Erythroblast (primary cell): ENCODE measurements around the gene MAP3K19.

Experiments
- DNase-seq, 2 experiments: peaks; one replicate each; lab custom pipeline; 2025; lab: John Stamatoyannopoulos, UW
- GATA1 ChIP-seq: IDR thresholded peaks from 2 replicates; pipeline ENCODE4 v1.6.1; 2011; ENCODE audit warnings: low read depth, mild to moderate bottlenecking, control low read depth, low read length, moderate library complexity
- POLR2A ChIP-seq: IDR thresholded peaks from 2 replicates; pipeline ENCODE4 v1.6.1; 2011; ENCODE audit warnings: mild to moderate bottlenecking, low read length

Gene MAP3K19

DNA sequence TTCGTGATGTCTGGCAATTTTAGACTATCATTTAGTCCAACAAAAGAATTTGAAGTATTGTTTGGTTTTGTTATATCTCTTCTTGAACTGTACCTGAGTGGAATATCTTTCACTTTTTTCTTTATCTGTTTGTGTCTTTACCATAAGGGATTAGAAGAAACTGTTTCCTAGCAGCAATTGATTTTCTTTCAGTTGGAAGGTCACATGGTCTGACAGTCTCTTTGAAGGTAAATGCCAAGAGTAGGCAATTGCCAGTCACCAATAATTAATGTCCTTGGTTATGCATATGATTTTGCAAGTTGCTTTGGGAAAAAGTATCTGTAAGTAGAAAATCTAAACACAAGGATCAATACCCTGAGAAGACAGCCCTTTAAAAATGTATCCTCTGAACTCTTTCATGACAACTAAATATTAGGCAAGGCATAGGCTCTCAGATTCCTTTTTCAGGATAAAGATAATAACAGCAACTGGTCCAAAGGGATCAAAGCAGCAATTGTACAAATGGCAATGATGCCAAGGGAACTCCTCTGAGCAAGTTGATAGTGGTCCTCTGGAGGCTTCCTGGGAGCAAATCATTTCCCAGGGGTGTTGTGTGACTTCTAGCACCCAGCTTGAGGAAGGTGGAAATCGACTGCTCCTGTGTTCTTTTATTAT, 17.6 kb downstream of the MAP3K19 start:
- no peak for TF ChIP-seq POLR2A
- no peak for DNase-seq

DNA sequence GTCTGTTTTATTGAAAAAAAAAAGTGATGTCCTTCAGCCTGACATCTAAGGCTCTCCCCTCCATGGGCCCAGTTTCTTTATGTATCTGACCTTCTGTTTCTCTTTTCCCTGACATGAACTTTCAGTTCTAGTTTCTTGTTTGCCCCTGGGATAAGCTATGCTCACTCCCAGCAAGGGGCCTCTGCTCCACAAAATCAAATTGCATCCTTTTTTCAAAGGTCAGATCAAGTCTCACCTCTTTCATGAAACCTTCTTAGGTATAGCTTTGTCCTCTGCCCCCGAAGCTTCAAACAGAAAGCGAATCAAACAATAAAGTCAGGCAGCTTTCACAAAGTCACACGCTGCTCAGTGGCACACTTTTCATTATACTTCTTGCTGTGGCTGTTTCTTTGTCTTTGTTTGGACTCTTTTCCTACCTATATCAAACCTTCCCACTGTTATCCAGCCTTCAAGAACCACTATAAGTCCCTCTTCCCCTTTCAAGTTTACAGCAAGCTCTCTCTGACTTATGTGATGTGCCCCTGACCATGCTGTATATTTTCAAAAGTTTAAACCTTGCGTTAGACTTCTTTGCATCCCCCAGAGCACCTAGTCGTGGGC, 23.3 kb downstream of the MAP3K19 start:
- TF ChIP-seq POLR2A (no peak), GATA1 (no peak)
- no peak for DNase-seq

DNA sequence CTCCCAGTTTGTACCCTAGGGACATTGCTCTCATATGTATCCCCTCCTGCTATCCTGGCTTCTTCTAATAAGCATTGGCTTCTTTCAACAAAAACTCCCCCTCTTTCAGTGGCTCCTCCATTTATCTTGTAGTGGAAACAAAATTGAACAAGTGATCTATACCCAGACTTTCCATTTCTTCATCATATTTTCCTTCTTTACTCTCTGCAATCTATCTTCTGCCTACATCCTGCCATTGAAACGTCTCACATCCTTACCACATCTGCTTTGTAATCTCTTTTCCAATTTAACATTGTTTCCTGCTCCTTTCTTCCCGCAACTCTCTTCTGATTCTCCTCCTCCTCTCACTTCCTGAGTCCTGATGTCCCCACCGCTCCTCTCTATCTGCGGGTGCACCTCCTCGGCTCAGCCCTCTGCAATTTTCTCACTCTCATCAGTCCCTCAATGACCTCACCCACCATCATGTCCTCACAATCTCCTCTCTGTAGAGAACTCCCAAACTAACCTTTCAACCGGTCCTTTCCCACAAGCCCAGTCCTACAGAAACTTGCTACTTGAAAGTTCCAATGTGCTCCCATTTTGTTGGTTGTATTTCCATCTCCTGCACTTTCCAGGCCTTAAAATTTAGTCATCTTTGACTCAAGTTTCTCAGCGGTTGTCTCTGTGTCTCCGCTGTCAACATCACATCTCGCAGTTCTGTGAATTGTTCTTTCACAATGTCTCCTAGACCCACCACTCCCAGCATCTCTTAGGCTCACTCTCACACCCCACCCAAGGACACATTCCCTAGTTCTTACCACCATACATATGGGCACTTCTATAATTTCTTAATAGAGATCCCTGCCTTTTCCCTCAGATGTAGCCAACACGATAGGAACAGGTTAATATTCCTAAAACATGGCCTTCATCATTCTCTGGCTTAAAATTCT, 24.0 kb downstream of the MAP3K19 start:
- DNase-seq = no peak
- TF ChIP-seq GATA1 = no peak
- no peak for TF ChIP-seq POLR2A

DNA sequence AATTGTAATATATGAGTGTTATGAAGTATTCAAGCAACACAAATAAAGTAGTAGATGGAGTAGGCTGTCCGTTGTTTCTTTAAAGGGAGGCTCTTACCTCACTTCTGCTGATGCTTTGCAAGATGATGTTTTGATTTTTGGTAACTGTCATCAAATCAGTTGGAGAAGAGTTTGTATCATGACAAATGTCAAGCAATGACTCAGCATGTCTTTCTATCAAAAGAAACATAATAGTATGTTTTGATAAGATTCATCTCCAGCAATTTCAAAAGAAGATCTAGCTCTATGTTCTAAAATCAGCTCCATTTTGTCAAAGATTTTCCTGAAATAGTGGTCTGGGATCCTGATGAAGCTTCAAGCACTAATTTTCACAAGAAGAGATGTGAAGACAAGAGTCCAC, 25.6 kb downstream of the MAP3K19 start:
- no peak for TF ChIP-seq POLR2A
- no peak for TF ChIP-seq GATA1
- no peak for DNase-seq

DNA sequence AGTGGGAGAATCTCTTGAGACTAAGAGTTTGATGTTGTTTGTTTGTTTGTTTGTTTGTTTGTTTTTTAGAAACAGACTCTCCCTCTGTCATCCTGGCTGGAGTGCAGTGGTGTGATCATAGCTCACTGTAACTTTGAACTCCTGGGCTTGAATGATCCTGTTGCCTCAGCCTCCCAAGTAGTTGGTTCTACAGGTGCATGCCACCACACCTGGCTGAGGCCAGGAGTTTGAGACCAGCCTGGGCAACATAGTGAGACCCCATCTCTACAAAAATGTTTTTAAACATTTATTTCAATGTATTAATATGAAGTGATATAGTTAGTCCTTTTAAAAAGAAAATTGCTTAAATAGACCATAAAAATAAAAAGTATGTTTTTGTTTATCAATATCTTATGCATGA, 35.6 kb downstream of the MAP3K19 start:
- TF ChIP-seq POLR2A (no peak), GATA1 (no peak)
- no peak for DNase-seq

DNA sequence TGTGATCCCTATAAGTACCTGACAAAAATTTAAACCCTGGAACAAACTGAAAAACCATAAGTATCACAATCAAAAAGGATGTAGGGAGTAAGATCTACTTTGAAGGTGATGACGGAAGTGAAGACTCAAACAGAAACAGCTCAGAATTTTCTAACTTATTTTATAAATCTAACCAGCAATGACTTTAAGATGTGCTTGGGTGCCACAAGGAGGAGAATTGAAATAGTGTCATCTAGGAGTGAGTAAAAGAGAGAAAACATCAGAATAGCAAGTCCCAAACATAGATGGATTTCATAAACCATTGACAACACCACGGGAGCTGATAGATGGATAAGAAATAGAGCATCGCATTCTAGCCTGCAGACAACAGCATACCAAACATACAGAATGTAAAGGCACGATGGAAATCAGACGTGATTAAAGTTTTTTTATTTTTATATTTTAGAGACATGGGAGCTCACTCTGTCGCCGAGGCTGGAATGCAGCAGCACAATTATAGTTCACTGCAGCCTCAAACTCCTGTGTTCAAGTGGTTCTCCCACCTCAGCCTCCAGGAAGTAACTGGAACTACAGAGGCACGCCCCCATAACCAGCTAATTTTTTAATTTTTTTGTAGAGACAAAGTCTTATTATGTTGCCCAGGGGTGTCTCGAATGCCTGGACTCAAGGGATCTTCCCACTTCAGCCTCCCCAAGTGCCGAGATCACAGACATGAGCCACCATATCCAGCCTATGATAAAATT, 36.9 kb downstream of the MAP3K19 start:
- DNase-seq = no peak
- no peak for TF ChIP-seq POLR2A
- TF ChIP-seq GATA1 = no peak

DNA sequence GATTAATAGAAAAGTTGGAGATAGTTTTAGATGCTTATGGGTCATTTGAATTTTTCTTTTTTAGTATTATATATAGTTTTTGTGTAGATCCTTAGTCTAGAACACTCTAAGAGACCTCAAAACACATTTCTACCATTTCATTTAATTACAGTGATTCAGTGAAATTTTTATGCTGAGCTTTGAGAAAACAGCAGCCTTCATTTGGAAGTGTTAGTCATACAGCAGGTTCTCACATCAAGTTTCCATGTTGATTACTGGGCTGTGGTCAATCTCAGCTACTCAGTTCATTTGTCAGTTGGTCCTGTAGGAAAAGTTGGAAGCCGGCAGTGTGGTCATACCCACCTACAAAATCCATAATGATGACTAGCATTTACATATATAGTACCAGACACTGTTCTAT, 37.9 kb downstream of the MAP3K19 start:
- TF ChIP-seq GATA1 (no peak), POLR2A (no peak)
- no peak for DNase-seq

DNA sequence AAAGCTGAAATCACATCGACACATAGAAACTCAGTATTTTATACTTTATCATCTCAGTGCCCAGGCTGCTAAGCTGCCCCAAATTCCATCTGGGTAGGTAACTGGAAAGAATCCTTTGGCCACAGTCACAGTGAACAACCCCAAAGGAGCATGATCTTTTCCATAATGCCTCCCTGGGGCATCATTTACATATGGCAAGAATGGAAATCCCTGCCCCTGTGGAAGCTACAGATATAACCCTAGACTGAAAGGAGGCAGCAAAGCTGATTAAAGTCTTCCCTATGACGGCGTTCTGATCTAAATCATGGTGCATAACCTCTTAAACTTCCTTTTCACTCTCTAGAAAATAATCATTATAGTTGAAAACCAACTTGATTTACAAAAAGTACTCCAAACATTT, 41.5 kb downstream of the MAP3K19 start:
- TF ChIP-seq POLR2A (no peak), GATA1 (no peak)
- DNase-seq = no peak

DNA sequence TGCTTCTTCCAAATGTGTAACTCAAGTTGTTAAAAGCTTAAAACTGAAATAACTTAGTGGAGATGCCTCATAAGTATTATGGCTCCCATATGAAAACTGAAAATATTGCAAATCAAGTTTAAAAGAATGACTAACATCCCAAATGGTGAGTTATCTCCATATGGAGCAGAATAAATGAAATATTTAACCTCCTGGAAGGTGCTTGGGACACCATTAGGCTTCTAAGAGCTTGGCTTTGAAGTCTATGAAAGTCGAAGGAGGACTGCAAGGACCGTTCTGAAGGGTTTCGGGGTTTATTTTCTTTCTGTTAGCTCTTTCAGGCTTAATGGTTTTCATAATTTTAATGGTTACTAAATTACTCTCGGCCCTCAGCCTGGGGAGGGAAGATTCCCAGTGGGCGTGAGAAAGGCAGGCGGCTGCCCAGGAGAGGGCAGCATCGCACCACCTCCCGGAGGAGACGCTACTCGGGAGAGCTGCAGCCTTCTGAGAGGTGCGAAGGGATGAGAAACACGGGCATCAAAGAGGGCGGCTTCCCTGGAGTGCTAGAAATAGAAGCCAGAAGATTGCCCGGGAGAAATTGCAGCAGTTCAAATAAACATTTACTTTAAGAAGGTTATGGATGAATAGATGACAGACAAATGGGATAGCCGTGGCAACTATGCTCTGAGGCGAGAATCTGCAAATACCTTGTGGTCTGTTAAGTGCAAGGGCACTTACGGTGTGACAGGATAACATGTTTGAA, 43.1 kb downstream of the MAP3K19 start:
- TF ChIP-seq GATA1 = no peak
- TF ChIP-seq POLR2A = no peak
- DNase-seq = peak; percentile 63 to 79

DNA sequence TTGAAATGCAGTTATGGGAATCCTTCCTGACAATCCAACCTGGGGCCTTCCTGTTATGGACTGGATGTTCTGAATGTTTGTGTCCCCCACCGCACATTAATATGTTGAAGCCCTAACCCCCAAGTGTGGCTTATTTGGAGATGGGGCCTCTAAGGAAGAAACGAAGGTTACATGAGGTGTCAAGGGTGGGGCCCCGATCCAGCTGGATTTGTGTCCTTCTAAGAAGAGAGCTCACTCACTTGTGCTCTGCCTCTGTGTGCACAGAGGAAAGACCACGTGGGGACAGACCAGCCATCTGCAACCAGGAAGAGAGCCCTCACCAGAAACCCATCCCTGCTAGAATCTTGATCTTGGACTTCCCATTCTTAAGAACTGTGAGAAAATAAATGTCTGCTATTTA, 44.4 kb downstream of the MAP3K19 start:
- DNase-seq = no peak
- TF ChIP-seq GATA1 (no peak), POLR2A (no peak)

DNA sequence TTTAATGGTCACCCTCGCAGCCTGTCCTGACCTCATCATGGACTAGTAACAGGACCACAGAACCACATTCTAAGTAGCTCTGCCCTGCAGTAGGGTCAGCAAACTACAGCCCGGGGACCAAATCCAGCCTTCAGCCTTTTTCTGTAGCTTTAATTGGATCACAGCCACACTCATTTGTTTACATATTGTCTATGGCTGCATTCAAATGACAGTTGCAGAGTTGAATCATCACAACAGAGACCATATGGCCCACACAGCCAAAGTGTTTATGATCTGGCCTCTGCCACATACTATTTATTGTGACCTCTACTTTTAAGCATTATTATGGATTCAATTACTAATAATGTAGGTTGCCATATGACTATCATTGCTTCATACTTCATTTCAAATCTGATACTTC, 47.7 kb downstream of the MAP3K19 start:
- DNase-seq = no peak
- TF ChIP-seq POLR2A (no peak), GATA1 (no peak)

DNA sequence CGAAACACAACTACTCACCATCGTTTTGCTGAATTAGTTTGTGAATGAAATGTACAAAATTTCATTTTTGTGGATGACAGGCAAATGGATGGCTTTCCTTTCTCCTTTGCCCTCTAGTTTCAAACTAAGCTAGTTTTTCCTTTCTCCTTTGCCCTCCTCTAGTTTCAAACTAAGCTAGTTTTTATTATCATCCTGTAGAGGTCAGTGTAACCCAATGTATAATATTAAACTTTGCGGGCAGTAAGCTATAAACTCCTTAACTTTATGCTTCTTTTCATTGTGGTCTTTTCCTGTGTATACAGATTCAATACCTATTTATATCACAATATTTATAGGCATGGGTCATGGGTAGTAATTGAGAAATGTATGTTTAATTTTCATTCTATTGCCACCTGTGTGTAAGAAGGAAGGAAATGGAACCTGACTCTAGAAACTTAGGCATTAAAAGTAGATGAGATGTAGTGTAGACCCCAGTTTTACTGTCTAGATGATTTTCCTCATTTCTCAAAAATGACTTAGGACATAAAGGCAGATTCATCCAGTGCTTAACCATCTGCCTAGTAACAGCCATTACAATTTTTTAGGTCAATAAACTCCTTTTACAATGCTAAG, 58.1 kb downstream of the MAP3K19 start:
- DNase-seq = peak; percentile 39 to 57
- TF ChIP-seq GATA1 = no peak
- TF ChIP-seq POLR2A = no peak

DNA sequence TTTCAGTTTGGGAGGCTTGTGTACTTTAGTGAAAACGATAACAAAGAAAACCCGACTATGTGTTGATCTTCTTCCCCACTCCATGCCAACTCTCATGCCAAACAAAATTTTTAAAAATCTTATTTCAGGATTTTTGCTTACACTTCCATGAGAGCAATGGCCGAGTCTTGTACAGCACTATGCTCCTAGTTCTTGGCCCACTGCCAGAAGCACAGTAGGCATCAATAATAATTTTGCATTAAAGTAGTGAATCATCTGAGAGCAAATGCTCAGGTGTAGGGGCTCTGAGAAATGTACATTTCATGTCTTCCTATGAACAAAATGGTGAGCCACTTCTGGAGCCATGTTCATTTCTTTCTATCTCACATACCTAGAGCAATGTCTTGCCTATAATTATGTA, 62.2 kb downstream of the MAP3K19 start:
- TF ChIP-seq GATA1 = no peak
- TF ChIP-seq POLR2A = no peak
- no peak for DNase-seq
